AG09309 (cell line): ENCODE results near the gene PEMT.

Experiments
- DNase-seq: peaks from one replicate; pipeline ENCODE4 v3.0.0-alpha.2; 2010; ENCODE audit warnings: low read depth
- H3K4me3 ChIP-seq: 2 replicates; pipeline ENCODE4 v1.5.1; 2011; ENCODE audit warnings: mild to moderate bottlenecking, low read depth, low read length, moderate library complexity; ENCODE audit not compliant: control insufficient read depth
- CTCF ChIP-seq: IDR thresholded peaks from 2 replicates; pipeline ENCODE4 v1.5.1; 2011; ENCODE audit warnings: mild to moderate bottlenecking, low read depth, low read length, inconsistent platforms; ENCODE audit not compliant: insufficient read depth, control insufficient read depth; ENCODE audit errors: missing control alignments

Gene PEMT

GRCh38 chr17:17481860-17482259, 109.6 kb downstream of the PEMT start:
- no peak for TF ChIP-seq CTCF
- DNase-seq, result no peak
- no peak overlapping the region for H3K4me3 ChIP-seq

GRCh38 chr17:17480593-17481148, 110.8 kb downstream of the PEMT start:
- no peak for DNase-seq
- no peak overlapping the region for H3K4me3 ChIP-seq

GRCh38 chr17:17479209-17479608, 112.3 kb downstream of the PEMT start:
- H3K4me3 ChIP-seq, result no peak overlapping the region
- no peak for DNase-seq
- no peak for TF ChIP-seq CTCF

More at GRCh38 chr17:17480593-17481148, 110.8 kb downstream of the PEMT start:
- no peak for TF ChIP-seq CTCF

GRCh38 chr17:17476865-17477467, 114.5 kb downstream of the PEMT start, which contains the start of gene MED9:
Gene MED9 (plus strand): TSS chr17:17477000. CDS start chr17:17477042, 42 bp downstream.
- H3K4me3 ChIP-seq, result peak within 1 kb of the TSS; percentile 77
- TF ChIP-seq CTCF, result no peak
- DNase-seq, result peak; percentile 37

- TF ChIP-seq CTCF, result no peak
- no peak overlapping the region for H3K4me3 ChIP-seq
- no peak for DNase-seq
Measured at GRCh38 chr17:17474341-17474740, 117.2 kb downstream of the PEMT start.

- no peak for TF ChIP-seq CTCF
- no peak for DNase-seq
- no peak overlapping the region for H3K4me3 ChIP-seq
Measured at GRCh38 chr17:17472333-17472920, 119.1 kb downstream of the PEMT start.
